Stimulated activated CD8-positive, alpha-beta memory T cell treated with anti-CD3 and anti-CD28 coated beads, Interleukin-15, amount 100 ng/mL, for 1 hour (primary cell): ENCODE measurements around the gene PSIP1.
"Not testable (repeated sequence)": the region's sequence is repeated elsewhere in the genome, so short reads cannot be mapped to it uniquely, and the experiment has no call there.

Experiments used
- DNase-seq: peaks from one replicate; pipeline ENCODE4 v3.0.0-alpha.2; 2020; ENCODE audit warnings: low read depth

Gene PSIP1

DNA sequence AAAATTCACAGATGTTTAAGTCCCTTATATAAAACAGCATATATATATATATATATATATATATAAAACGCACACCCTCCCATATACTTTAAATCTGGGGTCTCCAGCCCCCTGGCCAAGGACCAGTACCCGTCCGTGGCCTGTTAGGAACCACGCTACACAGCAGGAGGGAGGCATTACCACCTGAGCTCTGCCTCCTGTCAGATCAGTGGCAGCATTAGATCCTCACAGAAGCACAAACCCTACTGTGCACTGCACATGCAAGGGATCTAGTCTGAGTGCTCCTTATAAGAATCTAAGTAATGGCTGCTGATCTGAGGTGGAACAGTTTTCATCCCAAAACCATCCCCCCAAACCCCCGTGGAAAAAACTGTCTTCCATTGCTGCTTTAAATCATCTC lies 9.0 kb downstream of the PSIP1 start:
- no peak for DNase-seq

DNA sequence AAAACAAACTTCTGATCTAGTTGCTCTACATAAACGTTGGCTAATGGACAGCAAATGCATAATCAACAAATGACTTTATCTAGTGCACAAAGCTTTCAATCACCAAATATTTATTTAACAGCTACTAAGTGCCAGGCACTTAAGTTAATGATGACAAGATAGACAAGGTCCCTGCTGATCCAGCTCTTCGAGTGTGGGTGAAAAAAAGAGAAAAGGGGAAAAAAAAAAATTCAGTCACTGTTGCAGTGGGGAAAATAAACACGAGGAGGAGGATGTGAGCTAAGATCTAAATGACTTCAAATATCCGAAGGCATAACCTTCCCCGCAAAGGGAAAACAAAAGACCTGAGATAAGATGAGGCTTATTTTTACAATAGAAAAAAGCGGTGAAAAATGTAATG lies 9.6 kb downstream of the PSIP1 start:
- no peak for DNase-seq

DNA sequence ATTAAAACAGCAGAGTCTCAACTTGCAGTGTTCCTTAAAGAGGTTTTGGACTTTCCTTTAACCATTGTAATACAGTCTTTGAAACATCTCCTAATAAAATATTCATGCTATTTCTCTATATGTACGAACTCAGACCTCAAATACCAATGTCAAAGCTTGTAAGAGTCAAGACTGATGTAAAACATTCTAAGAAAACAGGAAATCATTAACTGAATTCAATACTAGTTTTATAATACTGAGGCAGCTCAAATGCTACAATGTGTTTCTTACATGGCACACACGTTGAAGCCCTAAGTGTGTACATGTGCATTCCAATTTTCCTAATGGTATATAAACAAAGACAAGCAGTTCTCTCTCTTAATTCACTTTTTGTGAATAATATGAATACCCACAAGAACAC lies 11.6 kb downstream of the PSIP1 start:
- DNase-seq: no peak

DNA sequence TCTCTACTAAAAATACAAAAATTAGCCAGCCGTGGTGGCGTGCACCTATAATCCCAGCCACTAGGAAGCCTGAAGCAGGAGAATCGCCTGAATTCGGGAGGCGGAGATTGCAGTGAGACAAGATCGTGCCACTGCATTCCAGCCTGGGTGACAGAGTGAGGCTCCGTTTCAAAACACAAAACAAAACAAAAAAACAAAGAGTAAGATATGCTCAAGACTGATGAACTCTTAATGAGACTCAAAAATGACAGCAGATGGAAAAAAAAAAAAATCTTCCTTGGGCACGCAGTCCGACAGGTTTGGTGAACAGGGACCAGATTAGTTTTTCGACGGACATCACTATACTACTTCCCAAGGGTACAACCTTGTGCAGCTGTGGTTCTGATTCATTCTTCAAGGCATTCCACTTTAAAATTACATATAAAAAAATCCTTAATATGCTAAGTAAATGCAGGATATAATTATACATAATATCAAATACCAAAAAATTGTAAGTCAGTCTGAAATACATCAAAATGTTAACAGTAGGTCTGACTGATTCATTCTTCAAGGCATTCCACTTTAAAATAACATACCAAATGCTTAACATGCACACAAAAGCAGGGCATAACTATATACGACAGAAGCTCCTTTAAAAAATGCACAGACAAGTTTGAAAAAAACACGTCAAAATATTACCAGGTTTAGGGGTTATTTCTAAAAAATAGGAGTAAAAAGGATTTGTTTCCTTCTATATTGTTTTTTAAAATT lies 12.3 kb downstream of the PSIP1 start:
- DNase-seq: no peak

DNA sequence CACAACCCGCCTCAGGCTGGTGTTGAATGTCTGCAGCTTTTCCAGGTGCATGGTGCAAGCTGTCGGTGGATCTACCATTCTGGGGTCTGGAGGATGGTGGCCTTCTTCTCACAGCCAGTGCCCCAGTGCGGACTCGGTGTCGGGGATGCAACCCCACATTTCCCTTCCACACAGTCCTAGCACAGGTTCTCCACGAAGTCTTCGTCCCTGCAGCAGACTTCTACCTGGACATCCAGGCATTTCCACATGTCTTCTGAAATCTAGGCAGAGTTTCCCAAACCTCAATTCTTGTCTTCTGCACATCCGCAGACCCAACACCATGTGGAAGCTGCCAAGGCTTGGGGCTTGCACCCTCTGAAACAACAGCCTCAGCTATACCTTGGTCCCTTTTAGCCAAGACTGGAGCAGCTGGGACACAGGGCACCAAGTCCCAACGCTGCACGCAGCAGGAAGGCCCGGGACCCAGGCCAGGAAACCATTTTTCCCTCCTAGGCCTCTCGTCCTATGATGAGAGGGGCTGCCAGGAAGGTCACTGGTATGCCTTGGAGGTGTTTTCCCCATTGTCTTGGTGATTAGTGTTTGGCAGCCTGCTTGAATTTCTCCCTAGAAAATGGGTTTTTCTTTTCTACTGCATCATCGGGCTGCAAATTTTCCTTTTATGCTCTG lies 18.2 kb downstream of the PSIP1 start:
- no peak for DNase-seq

DNA sequence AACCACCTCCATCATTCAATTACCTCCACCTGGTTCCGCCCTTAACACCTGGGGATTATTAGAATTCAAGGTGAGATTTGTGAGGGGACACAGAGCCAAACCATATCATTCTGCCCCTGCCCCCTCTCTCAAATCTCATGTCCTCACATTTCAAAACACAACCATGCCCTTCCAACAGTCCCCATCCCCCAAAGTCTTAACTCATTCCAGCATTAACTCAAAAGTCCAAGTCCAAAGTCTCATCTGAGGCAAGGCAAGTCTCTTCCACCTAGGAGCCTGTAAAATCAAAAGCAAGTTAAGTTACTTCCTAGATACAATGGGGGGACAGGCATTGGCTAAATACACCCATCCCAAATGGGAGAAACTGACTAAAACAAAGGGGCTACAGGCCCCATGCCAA lies 18.8 kb downstream of the PSIP1 start:
- no peak for DNase-seq

DNA sequence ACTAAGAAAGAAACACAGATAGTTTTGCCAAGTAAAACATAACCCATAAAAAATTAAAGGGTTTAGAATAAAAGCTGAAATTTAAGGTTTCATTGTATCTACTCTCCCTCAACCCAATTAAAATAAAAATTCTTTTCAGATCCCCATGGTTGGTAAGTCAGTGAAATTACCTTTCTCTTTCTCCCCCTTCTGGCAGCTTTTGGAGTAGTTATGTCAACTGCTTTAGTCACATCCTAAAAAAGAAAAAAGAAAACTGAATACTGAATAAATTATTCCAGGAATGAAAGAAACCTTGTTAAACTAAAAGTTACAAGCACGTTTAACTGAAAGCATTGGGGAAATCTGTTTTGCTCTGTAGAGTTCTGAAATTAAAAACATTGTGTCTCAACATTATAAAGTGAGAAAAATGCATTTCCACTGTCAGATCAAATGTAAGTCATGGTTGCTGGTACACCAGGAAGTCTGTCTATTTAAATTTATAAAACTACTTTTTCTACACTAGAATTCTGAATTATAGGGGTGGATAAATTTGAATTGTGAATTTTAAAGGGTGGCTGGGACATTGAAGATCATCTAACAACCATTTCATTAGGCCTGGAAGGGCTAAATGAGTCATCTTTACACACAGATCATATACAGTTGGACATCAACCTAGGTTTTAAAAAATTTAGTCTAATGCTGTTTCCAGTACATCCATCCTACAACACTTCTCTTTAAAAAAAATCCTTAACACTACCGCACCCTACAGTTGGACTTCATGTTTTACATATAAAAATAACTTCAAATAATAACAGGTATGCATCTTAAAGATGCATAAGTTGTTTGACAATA lies 24.7 kb downstream of the PSIP1 start:
- no peak for DNase-seq

DNA sequence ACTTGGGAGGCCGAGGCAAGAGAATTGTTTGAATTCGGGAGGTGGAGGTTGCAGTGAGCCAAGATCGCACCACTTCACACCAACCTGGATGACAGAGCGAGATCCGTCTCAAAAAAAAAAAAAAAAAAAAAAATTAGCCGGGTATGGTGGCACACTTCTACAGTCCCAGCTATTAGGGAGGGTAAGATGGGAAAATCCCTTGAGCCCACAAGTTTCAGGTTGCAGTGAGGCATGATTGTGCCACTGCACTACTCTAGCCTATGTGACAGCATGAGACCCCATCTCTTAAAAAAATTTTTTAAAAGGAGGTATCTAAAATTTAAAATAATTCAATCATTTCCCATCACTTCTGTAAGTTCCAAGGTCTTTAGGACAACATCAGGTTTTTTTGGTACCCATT lies 26.0 kb downstream of the PSIP1 start:
- DNase-seq: no peak

DNA sequence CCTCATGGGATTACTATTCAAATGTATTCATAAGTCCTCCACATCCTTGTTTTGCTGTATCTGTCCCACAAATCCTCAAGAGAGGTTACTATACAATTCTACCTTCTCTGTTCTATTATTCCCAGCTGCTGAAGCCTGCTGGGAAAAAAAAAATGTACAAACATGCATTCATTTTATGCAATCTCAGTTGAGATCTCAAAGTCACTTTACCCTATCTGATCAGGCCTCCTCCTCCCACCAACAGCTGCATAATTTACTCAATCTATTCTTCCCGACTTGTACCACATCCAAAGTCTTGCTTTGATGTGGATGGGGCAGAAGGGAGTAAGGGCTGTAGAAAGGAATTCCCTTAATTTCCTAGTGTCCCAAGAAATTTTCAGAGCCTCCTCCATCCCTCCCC lies 28.6 kb downstream of the PSIP1 start:
- no peak for DNase-seq

DNA sequence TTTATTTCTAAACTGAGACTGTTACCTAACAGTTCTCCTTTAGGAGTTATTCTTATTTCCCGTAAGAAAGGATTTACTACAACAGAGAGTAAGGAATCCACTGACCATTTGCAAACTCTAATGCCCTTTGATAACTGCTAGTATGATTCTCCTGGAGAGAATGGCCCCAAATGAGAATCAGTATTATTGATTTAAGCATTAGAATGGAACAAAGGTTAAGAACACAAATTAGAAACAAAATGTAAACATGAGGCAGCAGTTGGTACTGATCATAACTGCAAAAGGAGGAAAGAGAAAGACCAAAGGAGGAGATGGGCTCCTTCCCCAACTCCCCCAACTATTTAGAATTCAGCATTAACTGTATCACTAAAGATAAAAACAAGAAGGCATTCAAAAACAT lies 30.7 kb downstream of the PSIP1 start:
- no peak for DNase-seq

DNA sequence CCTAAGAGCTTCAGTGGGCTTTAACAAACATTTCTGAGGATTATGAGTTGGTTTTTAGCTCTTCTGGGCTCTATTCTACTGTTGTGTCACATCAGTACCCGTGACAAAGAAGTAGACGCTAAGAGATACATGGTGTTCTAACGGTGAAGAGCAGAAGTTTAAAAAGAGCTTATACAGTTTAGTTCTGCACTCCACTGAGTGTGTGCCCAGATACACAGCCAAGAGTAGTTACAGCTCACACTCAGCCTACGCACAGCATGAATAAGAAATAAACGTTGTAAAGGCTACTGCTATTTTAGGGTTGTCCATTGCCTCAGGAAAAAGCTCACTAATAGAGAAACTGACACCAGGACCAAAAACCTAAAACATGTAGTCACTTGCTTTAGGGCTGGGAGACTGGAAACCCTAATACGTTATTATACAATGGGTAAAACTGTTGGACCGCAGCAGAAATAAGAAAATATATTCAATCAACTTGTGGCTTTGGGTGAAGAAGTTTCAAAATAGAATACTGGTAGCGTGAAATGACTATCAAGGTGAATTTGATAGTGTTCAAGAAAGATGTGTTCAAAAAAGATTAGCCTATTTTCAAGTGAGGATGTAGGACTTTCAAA lies 34.7 kb downstream of the PSIP1 start:
- no peak for DNase-seq

DNA sequence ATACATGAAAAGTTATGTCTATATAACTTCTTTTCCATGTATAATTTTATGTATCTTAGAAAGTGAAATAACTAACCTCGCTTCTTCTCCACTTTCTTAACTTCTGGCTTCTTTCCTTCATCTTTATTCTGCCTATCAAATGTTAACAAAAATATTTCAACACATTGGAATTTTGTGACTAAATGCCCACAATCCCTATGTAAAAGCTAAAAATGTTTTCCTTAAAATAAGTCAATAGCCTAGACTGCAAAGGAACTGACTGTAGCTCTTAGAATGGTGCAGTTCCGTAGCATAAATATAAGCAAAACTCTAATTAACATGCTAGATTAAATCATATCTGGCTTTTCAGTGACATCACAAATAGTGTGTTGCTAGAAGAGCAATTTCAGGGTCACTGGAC lies 40.9 kb downstream of the PSIP1 start:
- no peak for DNase-seq

DNA sequence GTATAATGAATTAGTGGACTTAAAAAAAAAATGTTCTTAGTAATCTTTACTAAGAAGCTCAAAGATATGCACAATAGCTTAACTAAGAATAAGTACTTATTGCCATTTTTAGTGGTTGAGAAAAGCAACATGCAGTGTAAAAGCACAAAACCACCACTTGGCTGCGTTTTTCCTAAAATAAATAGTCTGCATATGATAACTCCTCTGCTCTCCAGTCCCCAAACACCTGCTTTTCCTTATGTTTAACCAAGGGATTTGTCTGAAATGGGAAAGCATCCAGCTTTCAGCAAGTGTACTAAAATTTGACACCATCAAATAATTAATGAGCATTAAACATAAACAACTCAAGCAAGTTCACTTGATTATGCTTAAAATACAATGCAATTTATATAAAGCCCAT lies 41.4 kb downstream of the PSIP1 start:
- DNase-seq: no peak

DNA sequence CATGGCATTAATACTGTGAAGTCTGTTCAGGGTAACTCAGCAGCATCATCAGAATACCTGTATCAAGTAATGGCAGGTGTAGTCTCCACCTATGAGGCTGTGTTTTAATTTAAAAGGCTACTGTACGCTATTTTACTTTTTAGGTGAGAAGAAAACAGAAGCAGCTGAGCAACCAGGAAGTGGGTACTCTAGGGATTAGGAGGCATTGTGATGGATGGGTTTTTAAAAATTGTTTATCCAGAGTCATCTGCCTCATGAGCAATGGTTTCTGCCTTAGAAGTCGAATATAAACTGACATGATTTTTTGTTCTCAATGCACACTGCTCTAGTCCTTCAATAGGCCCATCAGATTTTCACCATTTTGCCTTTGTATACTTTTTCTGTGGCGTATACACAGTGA lies 42.6 kb downstream of the PSIP1 start:
- DNase-seq: no peak

DNA sequence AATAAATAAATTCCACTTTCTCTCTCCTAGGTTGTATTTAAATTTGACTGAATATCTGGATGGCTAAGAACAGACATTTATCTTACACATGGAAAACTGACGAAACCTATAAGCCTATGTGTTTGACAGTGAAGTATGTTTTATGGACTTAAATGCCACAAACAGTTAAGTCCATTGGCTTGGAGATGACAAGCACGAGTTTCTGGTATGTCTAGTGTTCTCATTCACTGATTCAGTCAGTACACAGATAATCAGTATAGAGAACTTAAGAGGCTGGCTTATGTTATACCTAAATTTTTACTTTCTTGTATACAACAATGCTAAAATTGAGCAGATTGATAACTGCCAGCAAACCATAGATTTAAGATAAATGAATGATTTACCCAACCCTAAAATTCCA lies 49.2 kb downstream of the PSIP1 start:
- DNase-seq: no peak

DNA sequence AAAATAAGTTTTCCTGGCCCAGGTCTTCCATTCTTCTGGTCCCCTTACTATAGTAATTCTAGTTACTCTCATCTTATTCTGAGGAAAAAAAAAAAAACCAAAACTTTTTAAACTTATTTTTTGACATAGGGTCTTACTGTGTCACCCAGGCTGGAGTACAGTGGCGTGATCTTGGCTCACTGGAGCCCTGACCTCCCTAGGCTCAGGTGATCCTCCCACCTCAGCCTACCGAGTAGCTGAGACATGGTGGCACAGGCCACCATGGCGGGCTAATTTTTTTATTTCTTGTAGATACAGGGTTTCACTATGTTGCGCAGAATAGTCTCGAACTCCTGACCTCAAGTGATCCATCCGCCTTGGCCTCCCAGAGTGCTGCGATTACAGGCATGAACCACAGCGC lies 49.7 kb downstream of the PSIP1 start:
- DNase-seq: no peak

DNA sequence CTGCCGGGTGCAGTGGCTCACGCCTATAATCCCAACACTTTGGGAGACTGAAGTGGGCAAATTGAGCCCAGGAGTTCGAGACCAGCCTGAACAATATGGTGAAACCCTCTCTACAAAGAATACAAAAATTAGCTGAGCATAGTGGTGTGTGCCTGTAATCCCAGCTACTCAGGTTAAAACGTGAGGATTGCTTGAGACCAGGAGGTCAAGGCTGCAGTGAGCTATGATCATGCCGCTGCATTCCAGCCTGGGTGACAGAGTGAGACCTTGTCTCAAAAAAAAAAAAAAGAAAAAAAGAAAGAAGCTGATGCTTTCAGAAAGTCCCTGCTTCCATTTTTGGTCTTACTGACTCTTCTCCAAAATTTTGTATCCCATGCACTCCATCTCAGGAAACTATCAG lies 56.8 kb downstream of the PSIP1 start:
- DNase-seq: no peak

DNA sequence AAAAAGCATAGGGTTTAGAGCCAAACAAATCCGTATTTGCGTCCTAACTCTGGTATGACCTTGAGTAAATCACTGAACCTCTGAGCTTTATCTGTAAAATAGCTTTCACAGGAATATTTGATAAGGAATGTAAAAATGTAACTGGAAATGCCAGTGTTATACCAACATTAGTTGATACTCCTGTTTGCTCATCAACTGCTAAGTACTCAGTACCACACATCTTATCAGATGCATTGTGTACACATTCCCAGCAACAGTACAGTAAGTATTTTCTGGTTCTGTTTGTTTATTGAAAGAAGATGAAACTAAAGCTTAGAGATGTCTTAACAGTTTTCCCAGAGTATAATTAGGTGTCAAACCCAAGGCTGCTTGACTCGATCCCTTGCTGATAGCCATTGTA lies 66.6 kb downstream of the PSIP1 start:
- no peak for DNase-seq

DNA sequence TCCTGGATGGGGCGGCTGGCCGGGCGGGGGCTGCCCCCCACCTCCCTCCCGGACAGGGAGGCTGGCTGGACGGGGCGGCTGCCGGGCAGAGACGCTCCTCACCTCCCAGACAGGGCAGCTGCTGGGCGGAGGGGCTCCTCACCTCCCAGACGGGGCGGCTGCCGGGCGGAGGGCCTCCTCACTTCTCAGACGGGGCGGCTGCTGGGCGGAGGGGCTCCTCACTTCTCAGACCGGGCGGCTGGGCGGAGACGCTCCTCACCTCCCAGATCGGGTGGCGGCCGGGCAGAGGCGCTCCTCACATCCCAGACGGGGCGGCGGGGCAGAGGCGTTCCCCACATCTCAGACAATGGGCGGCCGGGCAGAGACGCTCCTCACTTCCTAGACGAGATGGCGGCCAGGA lies 68.5 kb downstream of the PSIP1 start:
- DNase-seq: not testable (repeated sequence)

DNA sequence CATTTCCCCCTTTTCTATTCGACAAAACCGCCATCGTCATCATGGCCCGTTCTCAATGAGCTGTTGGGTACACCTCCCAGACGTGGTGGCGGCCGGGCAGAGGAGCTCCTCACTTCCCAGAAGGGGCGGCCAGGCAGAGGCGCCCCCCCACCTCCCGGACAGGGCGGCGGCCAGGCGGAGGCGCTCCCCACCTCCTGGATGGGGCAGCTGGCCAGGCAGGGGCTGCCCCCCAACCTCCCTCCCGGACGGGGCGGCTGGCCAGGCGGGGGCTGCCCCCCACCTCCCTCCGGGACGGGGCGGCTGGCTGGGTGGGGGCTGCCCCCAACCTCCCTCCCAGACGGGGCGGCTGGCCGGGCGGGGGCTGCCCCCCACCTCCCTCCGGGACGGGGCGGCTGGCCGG lies 68.9 kb downstream of the PSIP1 start:
- not testable (repeated sequence) for DNase-seq

DNA sequence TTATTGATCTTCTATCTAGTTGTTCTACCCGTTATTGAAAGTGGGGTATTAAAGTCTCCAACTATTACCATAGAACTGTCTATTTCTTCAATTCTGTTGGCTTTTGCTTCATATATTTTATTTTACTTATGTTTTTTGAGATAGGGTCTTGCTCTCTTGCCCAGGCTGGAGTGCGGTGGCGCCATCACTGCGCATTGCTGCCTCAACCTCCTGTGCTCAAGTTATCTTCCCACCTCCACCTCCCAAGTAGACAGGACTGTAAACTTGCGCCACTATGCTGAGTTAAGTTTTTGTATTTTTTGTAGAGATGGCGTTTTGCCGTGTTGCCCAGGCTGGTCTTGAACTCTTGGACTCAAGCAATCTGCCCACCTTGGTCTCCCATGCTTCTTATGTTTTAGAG lies 71.9 kb downstream of the PSIP1 start:
- no peak for DNase-seq

DNA sequence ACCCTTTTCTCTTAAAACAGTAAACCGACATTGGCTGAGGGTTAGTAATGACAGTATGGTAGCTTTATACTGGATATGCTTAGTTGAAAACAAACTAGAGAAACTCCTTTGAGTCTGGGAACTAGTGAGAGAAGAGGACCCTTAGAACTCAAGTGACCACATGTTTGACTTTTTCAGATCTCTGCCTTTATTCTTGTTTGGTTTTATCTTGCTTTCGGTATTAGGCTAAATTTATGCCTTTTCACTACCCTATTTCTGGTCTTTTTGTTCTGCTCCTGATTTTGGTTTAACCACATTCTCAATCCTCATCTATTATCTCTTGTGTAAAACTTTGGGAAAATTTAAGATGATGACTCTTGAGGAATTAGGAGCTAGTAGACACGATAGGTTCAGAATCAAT lies 77.1 kb downstream of the PSIP1 start:
- DNase-seq: no peak

DNA sequence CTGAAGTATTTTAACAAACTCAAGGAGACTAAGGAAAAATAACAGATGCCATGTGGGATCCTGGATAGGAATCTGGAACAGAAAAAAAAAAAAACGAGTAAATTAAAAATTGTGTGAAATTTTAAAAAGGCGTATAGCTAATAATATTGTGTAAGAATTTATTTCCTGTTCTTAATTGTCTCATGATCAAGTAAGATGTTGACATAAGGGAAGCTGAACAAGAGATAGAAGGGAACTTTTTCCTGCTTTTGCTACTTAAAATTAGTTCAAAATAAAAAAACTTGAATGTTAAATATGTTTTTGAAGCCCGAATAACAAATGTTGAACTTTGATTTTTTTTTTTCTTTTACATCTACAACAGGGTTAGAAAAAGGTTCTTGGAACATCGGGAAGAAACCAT lies 77.6 kb downstream of the PSIP1 start:
- DNase-seq: no peak
